Heart right ventricle (tissue), 16 donors: Measurements from ENCODE around the gene ALPP. TPM values are rescaled to one million over a fixed set of nuclear protein-coding genes. Genes with fewer than 3 reads are reported as not detected.
A peak's percentile ranks its signal among the peaks of the same experiment; 100 is the strongest.

Experiments
- ATAC-seq, 8 donors: fragments of 200-7000 bp; cut with Tn5 transposase; one replicate each; pipeline ENCODE4 v1.9.1; 2020; ENCODE audit warnings: mild to moderate bottlenecking in 8 of 8, moderate library complexity in 8 of 8, moderate number of reproducible peaks in 1 of 8
- DNase-seq, 2 donors: peaks; one replicate each; pipeline ENCODE4 v3.0.0-alpha.2; 2020
- H3K27ac ChIP-seq, 10 donors: fragments of 200-600 bp; sonication (generic) in 2 of 10; one replicate each; pipeline versions ENCODE4 v1.5.0 to v1.8.0; 2020 to 2022; ENCODE audit warnings: mild to moderate bottlenecking in 3 of 10
- H3K27me3 ChIP-seq, 7 donors: fragments of 200-600 bp; one replicate each; pipeline ENCODE4 v1.8.0; 2021 to 2022; ENCODE audit warnings: mild to moderate bottlenecking in 2 of 7
- H3K36me3 ChIP-seq, 9 donors: fragments of 200-600 bp; sonication (generic) in 1 of 9; one replicate each; pipeline versions ENCODE4 v1.5.0 to v1.8.0; 2020 to 2022; ENCODE audit warnings: mild to moderate bottlenecking in 2 of 9
- H3K4me1 ChIP-seq, 9 donors: fragments of 200-600 bp; sonication (generic) in 1 of 9; one replicate each; pipeline versions ENCODE4 v1.5.0 to v1.8.0; 2020 to 2022; ENCODE audit warnings: mild to moderate bottlenecking in 4 of 9
- H3K4me3 ChIP-seq, 10 donors: fragments of 200-600 bp; sonication (generic) in 2 of 10; one replicate each; pipeline versions ENCODE4 v1.5.0 to v1.8.0; 2020 to 2022; ENCODE audit warnings: mild to moderate bottlenecking in 7 of 10, moderate library complexity in 2 of 10
- H3K9me3 ChIP-seq, 11 donors: fragments of 200-600 bp in 10 of 11; sonication (generic) in 2 of 11; one replicate each; pipeline versions ENCODE4 v1.5.0 to v1.8.0; 2013 to 2022; ENCODE audit warnings: mild to moderate bottlenecking in 2 of 11, control low read depth in 1 of 11, moderate library complexity in 1 of 11
- WGBS, 2 donors: extraction: QIAGEN DNeasy Blood & Tissue Kit; methylation state at CpG; one replicate each; pipeline ENCODE4 v1.1.7; 2013; ENCODE audit warnings: inconsistent platforms in 1 of 2; 5-methylcytosine and 5-hydroxymethylcytosine counted together
- intact Hi-C, 10 donors: fragments of 100-400 bp; cut with DNase I; formaldehyde crosslinking; loops; one replicate each; pipeline versions ENCODE4 v1.11.1 to v1.14.2; 2022
- polyA plus RNA-seq, 2 donors: library from polyadenylated mRNA; stranded (reverse); fragments of 200-250 nt; gene quantifications; one replicate each; pipeline ENCODE4 v1.2.3, GENCODE V29; 2013
- total RNA-seq, 10 donors: library from RNA; stranded (reverse); fragmentation: NEBNext Ultra II Directional in 3 of 10; extraction: Animal tissue kit (Norgen Biotek cat#: 25700) in 3 of 10; gene quantifications; one replicate each; pipeline versions ENCODE4 v1.2.1 to v1.2.4, GENCODE V29; 2021 to 2023
- TF ChIP-seq, protein P1 (sequence below), 9 donors: fragments of 200-600 bp; sonication (generic) in 2 of 9; IDR thresholded peaks; one replicate each; pipeline versions ENCODE4 v1.5.0 to v1.8.0; 2021 to 2022; ENCODE audit warnings: antibody characterized with exemption in 9 of 9, mild to moderate bottlenecking in 5 of 9, moderate library complexity in 1 of 9
- donor health status: Arrhythmogenic right ventricular cardiomyopathy.
- donor health status: ischemic (EF 13 %, LVEDD 7.1; RV severe dilation, severe dysfunction).
- donor health status: healthy with polysubstance abuse.
- donor health status: DM: no; HTN: yes; CAD: no.
- donor health status: DM: no; HTN: no; CAD: no.
- donor health status: ischemic (EF 25% LVEDD 6.9; RV normal size, moderate dysfunction).
- donor health status: ischemic (EF 25% LVEDD 5.7; RV mildly dilated, moderate dysfunction).
- donor health status: healthy.
- donor health status: DM: yes; HTN: yes; CAD: no.
- donor health status: Ischemic cardiomyopathy.
- donor health status: ischemic (EF 35%, LVEDD 5.7; RV mildly dilated, moderate dysfunction).
- donor health status: nonischemic (EF 11% LVEDD 7.7; RV severe dilation, severe dysfunction).
- donor health status: DM: yes; HTN: yes; CAD: no.
- donor health status: PGD.
- donor health status: ischemic (EF 29% LVEDD 5.4; RV normal size, mild dysfunction).
- donor health status: nonischemic (EF 23%, LVEDD 6.1; RV moderate dilation, normal function).

The ALPP gene
- total and polyA plus RNA-seq, 12 donors, result not detected

DNA sequence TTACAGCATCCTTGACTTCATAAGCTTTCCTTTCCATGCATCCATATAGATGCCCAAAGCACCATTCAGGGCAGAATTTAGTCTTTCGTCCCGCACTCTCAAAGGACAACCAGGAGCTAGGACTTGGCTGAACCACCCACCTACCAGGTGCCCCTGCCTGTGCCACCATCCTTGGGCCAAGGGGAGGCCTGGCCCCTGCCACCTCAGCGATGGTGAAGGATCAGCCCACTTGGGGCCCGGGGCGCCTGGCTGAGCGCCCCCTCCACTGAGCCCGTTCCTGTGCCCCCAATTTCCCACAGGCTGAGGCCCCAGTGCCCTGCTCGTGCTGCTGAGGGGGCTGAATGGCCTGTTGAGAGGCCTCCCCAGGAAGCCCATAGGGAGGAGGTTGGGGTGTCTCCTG, 33.3 kb upstream of the ALPP start:
- TF ChIP-seq, protein P1, sequence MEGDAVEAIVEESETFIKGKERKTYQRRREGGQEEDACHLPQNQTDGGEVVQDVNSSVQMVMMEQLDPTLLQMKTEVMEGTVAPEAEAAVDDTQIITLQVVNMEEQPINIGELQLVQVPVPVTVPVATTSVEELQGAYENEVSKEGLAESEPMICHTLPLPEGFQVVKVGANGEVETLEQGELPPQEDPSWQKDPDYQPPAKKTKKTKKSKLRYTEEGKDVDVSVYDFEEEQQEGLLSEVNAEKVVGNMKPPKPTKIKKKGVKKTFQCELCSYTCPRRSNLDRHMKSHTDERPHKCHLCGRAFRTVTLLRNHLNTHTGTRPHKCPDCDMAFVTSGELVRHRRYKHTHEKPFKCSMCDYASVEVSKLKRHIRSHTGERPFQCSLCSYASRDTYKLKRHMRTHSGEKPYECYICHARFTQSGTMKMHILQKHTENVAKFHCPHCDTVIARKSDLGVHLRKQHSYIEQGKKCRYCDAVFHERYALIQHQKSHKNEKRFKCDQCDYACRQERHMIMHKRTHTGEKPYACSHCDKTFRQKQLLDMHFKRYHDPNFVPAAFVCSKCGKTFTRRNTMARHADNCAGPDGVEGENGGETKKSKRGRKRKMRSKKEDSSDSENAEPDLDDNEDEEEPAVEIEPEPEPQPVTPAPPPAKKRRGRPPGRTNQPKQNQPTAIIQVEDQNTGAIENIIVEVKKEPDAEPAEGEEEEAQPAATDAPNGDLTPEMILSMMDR (IDR thresholded peaks at IDR 0.05), result no peak
- Histone ChIP-seq H3K4me3 (no peak overlapping the region), H3K4me1 (no peaks in the 10 kb centered on the region), H3K9me3 (no peaks in the 10 kb centered on the region), H3K27ac (no peak overlapping the region), H3K36me3 (no peaks in the 10 kb centered on the region), H3K27me3 (peaks cover 0 to 35% (median 14%) of the 10 kb centered on the region in 7 donors)
- WGBS, 2 donors, result 91 to 92% methylated on average over 8 of the region's 8 CpGs
- DNase-seq (no peak), ATAC-seq (peak in 1 of 8 donors; percentile 6)
- intact Hi-C loops, result no loop called here

DNA sequence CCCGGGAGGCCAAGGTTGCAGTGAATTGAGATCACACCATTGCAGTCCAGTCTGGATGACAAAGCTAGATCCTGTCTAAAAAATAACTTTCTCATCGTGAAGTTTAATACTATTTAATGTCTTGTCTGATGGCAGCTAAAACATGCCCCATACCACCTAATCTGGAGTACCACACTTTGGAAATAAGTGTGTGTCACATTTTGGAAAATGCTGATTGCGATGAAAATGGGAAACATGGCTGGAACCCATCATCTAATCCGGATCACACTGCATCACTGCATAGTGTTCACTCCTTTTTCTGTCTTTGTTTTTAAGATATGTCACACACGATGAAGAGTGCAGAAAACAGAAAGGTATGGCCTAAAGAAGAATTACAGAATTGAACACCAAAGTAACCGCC, 31.2 kb upstream of the ALPP start:
- 94 to 95% methylated on average over 6 of the region's 6 CpGs for WGBS, 2 donors
- intact Hi-C loops, result no loop called here
- Histone ChIP-seq H3K4me3 (no peak overlapping the region), H3K27me3 (peaks cover 18 to 56% (median 35%) of the 10 kb centered on the region in 7 donors), H3K27ac (no peak overlapping the region), H3K9me3 (no peaks in the 10 kb centered on the region), H3K4me1 (peaks cover 0 to 14% (median 9%) of the 10 kb centered on the region in 9 donors), H3K36me3 (no peaks in the 10 kb centered on the region)
- TF ChIP-seq, protein P1 (IDR thresholded peaks at IDR 0.05), result no peak
- ATAC-seq (no peak), DNase-seq (no peak)

DNA sequence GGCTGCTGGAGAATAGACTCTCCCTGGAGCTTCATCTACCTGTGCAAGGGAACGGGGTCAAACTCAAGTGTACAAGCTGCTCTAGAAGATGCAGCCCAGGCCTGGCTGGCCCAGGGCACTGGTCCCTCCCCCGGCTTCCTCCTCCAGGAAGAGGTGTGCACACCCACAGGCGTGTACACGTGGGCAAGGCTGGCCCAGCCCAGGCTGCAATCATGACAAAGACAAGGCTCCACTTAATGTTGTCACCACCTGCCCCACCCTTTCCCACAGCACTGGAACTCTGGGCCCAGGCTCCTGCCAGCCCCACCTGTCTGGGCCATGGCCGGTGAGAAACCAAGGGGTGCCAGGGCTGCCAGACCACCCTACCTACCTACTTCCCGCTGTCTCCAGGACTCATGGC, 29.6 kb upstream of the ALPP start:
- no peaks in the 10 kb centered on the region for H3K36me3 ChIP-seq
- no peak overlapping the region for H3K4me3 ChIP-seq
- H3K9me3 ChIP-seq, result no peaks in the 10 kb centered on the region
- ATAC-seq, result peak in 4 of 8 donors; percentile 21 to 50 (median 44)
- H3K27me3 ChIP-seq, result peaks cover 22 to 72% (median 51%) of the 10 kb centered on the region in 7 donors
- WGBS, 2 donors, result 35 to 40% methylated on average over 6 of the region's 6 CpGs
- peaks cover 0 to 15% (median 9%) of the 10 kb centered on the region in 9 donors for H3K4me1 ChIP-seq
- no peak for DNase-seq
- H3K27ac ChIP-seq, result no peak overlapping the region
- TF ChIP-seq, protein P1 (IDR thresholded peaks at IDR 0.05), result no peak
- intact Hi-C loops, result no loop called here

DNA sequence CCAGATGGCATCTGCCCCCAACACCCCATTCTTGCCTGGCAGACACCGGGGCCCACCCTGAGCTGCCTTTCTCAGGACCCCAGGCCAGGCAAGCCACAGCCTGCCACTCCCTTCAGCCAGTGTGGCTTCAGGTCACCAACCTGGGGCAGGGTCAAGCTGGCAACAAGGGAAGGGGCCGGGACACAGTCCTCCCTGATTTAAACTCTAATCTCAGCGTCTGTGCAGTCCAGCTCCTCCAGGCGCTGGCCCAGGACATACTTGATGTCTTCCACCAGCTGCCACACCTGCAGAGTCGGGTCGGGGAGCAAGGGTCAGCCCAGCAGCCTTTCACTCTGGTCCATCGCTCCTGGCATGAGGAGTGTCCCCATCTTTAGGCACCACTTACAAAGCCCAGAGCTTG, 29.0 kb upstream of the ALPP start:
- intact Hi-C loops, result no loop called here
- ATAC-seq (no peak), DNase-seq (no peak)
- WGBS, 2 donors, result 66 to 72% methylated on average over 7 of the region's 7 CpGs
- Histone ChIP-seq H3K27ac (no peak overlapping the region), H3K4me1 (peaks cover 0 to 15% (median 9%) of the 10 kb centered on the region in 9 donors), H3K27me3 (peaks cover 22 to 78% (median 57%) of the 10 kb centered on the region in 7 donors), H3K9me3 (no peaks in the 10 kb centered on the region), H3K4me3 (no peak overlapping the region), H3K36me3 (no peaks in the 10 kb centered on the region)
- TF ChIP-seq, protein P1 (IDR thresholded peaks at IDR 0.05), result no peak
